CD4-positive, alpha-beta T cell treated with Interleukin-4 for 1 hour (primary cell): Measurements from ENCODE around the gene GJC1.
"Not testable (repeated sequence)": the region's sequence is repeated elsewhere in the genome, so short reads cannot be mapped to it uniquely, and the experiment has no call there.

Experiments
- DNase-seq, 2 donors: peaks; one replicate each; pipeline ENCODE4 v3.0.0-alpha.2; 2020 to 2022

Gene GJC1

GRCh38 chr17:44842748-44843147 is 12.7 kb upstream of the GJC1 start:
- no peak for DNase-seq

DNA sequence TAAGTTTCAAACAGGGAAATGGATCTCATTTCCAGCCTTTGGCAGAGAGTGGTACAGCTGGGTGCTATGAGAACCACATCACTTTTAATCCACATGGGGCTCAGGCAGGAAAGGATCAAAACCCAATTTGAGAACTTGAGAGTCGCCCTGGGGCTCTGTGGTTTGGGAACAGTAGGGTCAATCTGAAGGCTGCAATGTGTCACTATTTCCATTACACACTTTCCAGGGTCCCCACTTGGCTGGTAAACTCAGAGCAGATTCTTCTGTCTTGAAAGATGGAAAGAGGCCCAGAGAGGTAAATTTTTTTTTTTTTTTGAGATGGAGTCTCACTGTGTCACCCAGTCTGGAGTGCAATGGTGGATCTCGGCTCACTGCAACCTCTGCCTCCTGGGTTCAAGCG is 10.8 kb upstream of the GJC1 start:
- DNase-seq: no peak

GRCh38 chr17:44840274-44840673 is 10.2 kb upstream of the GJC1 start:
- no peak for DNase-seq

GRCh38 chr17:44837196-44837595 is 7.1 kb upstream of the GJC1 start:
- DNase-seq: no peak

- DNase-seq: no peak
Measured at GRCh38 chr17:44832805-44833204, 2.7 kb upstream of the GJC1 start.

DNA sequence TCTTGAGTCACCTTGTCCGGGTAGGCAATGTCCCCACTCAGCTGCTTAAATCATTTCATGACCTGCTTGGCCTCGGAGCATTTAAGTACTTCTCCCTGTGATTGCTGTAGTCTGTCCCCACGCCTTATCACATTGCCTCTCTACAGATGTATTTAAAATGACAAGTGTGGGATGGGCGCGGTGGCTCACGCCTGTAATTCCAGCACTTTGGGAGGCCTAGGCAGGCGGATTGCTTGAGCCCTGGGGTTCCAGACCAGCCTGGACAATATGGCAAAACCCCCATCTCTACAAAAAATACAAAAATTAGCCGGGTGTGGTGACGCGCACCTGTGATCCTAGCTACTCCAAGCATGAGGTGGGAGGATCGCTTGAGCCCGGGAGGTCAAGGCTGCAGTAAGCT is 1.3 kb upstream of the GJC1 start:
- DNase-seq: no peak

- no peak for DNase-seq
Measured at GRCh38 chr17:44830359-44831288, 537 bp upstream of the GJC1 start.

GRCh38 chr17:44828919-44829522 is 1.1 kb downstream of the GJC1 start:
- peak in 1 of 2 donors; percentile 24 for DNase-seq

- no peak for DNase-seq
Measured at GRCh38 chr17:44827863-44828262, 2.2 kb downstream of the GJC1 start.

DNA sequence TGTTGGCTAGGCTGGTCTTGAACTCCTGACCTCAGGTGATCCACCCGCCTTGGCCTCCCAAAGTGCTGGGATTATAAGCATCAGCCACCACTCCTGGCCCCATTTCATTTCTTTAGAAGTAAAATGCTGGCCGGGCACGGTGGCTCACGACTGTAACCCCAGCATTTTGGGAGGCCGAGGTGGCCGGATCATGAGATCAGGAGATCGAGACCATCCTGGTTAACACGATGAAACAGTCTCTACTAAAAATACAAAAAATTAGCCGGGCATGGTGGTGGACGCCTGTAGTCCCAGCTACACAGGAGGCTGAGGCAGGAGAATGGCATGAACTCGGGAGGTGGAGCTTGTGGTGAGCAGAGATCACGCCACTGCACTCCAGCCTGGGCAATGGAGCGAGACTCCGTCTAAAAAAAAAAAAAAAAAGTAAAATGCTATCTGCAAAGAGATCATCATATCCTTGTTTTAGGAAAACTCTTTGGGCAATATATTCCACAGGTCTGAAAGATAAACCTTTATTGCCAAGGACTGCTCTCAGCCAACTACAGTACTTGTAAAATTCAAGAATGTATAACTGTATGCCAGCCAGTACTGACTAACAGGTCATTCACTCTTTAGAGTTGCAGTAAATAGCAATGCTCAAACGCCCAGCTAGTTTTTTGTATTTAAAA is 3.8 kb downstream of the GJC1 start:
- no peak for DNase-seq

GRCh38 chr17:44825236-44825635 is 4.9 kb downstream of the GJC1 start:
- DNase-seq: not testable (repeated sequence)

DNA sequence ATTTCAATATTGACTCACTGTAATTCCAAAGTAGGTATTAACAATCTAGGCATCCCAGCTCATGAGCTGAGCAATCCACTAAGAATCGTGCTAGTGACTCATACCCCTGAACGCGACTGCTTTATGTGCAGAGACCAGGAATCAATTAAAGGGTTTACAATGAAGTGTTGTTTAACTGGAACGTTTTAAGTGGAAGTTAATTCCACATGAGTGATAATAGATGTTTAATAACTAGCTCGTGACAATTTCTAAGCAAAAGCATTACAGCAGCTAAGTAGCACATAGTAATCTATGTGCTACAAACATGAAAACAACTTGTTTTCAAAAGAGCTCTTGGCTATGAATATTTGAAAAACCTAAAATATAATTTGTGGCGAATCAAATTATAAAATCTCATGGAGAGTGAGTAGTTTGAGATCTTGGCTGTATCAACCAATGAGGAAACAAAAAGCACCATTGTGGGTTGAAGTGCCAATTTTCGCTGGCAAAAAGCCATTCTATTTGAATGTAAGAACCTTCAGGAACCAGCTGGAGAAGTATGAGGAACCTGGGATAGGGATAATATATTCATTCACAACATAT is 9.4 kb downstream of the GJC1 start:
- no peak for DNase-seq

DNA sequence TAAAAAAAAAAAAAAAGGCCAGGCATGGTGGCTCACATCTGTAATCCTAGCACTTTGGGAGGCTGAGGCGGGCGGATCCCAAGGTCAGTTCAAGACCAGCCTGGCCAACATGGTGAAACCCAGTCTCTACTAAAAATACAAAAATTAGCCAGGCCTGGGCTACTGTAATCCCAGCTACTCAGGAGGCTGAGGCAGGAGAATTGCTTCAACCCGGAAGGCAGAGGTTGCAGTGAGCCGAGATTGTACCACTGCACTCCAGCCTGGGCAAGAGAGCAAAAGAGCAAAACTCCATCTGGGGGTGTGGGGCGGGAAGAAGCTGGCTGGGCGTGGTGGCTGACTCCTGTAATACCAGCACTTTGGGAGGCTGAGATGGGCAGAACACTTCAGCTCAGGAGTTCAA is 11.6 kb downstream of the GJC1 start:
- not testable (repeated sequence) for DNase-seq

GRCh38 chr17:44812263-44812662 is 17.8 kb downstream of the GJC1 start:
- no peak for DNase-seq

DNA sequence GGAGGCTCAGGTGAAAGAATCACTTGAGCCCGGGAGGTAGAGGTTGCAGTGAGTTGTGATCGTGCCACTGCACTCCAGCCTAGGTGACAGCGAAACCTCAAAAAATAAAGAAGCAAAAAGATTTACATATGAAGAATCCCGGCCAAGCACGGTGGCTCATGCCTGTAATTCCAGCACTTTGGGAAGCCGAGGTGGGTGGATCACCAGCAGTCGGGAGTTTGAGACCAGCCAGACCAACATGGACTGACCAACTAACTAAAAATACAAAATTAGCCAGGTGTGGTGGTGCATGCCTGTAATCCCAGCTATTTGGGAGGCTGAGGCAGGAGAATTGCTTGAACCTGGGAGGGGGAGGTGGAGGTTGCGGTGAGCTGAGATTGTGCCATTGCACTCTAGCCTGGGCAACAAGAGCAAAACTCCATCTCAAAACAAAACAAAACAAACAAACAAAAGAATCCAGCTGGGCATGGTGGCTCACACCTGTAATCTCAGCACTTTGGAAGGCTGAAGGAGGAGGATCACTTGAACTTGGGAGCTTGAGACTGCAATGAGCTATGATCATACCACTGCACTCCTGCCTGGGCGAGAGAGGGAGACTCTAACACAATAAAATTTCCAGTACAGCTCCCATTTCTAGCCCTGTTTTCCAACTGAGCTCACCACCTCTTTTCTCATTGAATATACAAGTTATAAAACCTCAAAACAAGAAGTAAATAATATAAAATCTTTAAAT is 21.3 kb downstream of the GJC1 start:
- DNase-seq: not testable (repeated sequence)

- DNase-seq: no peak
Measured at GRCh38 chr17:44808156-44808555, 21.9 kb downstream of the GJC1 start.

- DNase-seq: no peak
Measured at GRCh38 chr17:44807817-44808155, 22.3 kb downstream of the GJC1 start.

DNA sequence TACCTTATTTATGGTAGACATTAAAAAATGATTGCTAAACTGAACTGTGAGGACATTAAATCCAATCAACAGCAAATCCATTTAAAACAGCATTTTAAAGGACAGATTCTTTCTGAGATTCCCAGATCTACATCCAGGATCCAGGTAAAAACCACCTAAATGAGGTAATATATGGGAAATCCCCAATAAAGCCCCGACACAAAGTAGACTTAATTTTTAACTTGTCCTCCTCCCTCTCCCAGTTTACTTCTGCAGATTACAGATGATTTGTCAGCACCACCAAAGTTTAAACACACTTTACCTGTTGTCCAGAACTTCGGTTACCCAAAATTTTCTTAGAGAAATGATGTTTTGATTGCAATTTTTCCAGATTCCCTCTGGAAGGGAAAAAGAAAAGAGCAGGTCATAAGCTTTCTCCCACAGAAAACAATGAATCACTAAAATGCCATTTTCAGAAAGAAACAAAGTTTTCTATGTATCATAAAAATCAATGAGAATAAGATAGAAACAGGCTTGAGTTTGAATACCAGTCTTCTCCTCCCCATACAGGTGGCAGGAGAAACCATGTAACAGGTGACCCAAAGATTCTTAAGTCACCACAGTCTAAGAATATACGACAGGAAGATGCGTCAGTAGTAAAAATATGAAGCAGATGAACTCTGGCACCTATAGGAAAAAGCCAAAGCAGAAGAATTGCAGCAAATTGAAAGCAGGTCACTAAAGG is 22.8 kb downstream of the GJC1 start:
- no peak for DNase-seq

GRCh38 chr17:44804302-44805089 is 25.6 kb downstream of the GJC1 start:
- no peak for DNase-seq

DNA sequence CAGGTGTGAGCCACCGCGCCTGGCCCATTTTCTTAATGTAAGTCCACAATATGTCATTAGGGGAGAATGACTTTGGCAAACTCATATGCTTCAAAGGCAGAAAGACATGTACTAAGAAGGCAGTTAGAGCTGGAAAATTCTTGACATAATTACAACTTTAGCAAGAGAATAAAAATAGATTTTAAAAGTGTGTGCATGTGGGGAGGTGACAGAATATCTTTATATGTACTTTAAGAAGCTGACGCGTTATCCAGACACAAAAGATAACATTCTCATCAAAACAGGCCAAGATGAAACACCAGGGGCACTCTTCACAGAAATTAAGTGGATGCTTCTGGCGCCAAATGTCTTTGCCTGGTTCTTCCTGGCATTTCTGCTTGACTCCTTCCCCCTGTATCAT is 28.2 kb downstream of the GJC1 start:
- no peak for DNase-seq

DNA sequence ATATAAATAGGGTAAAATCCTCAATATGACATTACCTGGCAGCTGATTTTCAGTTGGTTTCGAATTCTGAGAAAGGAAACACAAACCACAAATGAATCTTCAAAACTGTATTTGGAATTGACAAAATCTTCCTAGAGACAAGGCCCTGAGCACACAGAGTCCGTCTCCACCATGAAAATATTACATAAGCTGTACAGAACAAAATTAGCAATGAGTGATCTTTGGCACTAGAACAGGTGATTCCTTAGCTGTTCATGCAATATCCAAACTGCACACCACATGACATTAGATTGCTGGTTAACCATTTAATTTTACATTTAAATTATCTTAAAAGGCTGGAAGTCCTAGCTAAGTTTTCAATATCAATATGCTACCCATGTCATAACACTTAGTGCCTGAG is 31.7 kb downstream of the GJC1 start:
- DNase-seq: no peak
